ENCODE data around the gene HAL. TPM values are rescaled to one million over a fixed set of nuclear protein-coding genes. Genes with fewer than 3 reads are reported as not detected.

Gene HAL
- total RNA-seq, 4 donors from 2014 or later, result 0.10 to 4.0 (median 0.46) TPM; not detected in 1

DNA sequence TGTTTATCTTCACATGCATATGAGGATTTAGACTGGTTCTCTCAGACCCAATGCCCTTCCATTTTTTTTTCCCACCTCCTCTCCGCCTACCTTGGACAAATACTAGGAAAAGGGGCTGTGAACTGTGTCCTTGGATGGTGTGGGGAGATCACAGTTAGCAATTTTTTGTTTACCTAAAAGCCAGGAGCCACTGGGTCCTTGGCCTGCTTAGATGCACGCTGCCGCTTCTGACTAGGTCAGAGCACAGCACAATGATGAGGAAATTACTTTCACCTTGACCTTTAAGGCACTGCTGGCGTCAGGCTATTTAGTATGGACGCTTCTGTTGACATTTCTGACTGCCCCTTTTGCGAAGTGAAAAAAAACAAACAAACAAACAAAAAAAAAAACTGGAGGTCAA, 55.6 kb downstream of the HAL start:
- TF ChIP-seq EP300 (IDR thresholded peaks at IDR 0.05) (no peak), POLR2AphosphoS5 (IDR thresholded peaks at IDR 0.05) (no peak), POLR2A (IDR thresholded peaks at IDR 0.05) (no peak)
- TF ChIP-seq, protein P1, sequence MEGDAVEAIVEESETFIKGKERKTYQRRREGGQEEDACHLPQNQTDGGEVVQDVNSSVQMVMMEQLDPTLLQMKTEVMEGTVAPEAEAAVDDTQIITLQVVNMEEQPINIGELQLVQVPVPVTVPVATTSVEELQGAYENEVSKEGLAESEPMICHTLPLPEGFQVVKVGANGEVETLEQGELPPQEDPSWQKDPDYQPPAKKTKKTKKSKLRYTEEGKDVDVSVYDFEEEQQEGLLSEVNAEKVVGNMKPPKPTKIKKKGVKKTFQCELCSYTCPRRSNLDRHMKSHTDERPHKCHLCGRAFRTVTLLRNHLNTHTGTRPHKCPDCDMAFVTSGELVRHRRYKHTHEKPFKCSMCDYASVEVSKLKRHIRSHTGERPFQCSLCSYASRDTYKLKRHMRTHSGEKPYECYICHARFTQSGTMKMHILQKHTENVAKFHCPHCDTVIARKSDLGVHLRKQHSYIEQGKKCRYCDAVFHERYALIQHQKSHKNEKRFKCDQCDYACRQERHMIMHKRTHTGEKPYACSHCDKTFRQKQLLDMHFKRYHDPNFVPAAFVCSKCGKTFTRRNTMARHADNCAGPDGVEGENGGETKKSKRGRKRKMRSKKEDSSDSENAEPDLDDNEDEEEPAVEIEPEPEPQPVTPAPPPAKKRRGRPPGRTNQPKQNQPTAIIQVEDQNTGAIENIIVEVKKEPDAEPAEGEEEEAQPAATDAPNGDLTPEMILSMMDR (IDR thresholded peaks at IDR 0.05), result no peak
- peaks cover 0 to 17% (median 0%) of the 10 kb centered on the region in 3 donors for H3K4me1 ChIP-seq
- no peaks in the 10 kb centered on the region for H3K27me3 ChIP-seq
- no peak overlapping the region for H3K4me3 ChIP-seq
- H3K36me3 ChIP-seq, result no peaks in the 10 kb centered on the region
- H3K27ac ChIP-seq, result no peak overlapping the region
- WGBS, 2 donors (ENCODE audit: low coverage in 1 of 2), result 75 to 85% methylated on average over 4 to 6 of the region's 6 CpGs
- no peak for ATAC-seq
- H3K9me3 ChIP-seq, result no peaks in the 10 kb centered on the region

Other genes starting within 250 kb of the HAL start
- 100 to 1,000 TPM in 1 of 4 donors, 10 to 100 TPM in 3; 33.5 to 103 (median 51.5) TPM for gene NTN4, start 205.6 kb downstream of the HAL start, total RNA-seq
- gene SNRPF, start 137.4 kb downstream of the HAL start, total RNA-seq, result 1 to 10 TPM; 4.3 to 7.1 (median 4.6) TPM
- gene CCDC38, start 53.7 kb downstream of the HAL start, total RNA-seq, result not detected
- gene AMDHD1, start 53.0 kb downstream of the HAL start, total RNA-seq, result 1 to 10 TPM in 2 of 4 donors, under 1 TPM in 1, not detected in 1; 0.40 to 1.8 (median 1.0) TPM
- gene LTA4H, start 39.2 kb upstream of the HAL start, total RNA-seq, result 100 to 1,000 TPM in 1 of 4 donors, 10 to 100 TPM in 3; 65.3 to 110 (median 67.6) TPM
- gene ELK3, start 198.0 kb upstream of the HAL start, total RNA-seq, result 10 to 100 TPM; 10.1 to 25.3 (median 23.4) TPM

Data from gastroesophageal sphincter (tissue), 4 donors.